Liver (tissue), 9 donors: ENCODE results near the gene PRM2. TPM values are rescaled to one million over a fixed set of nuclear protein-coding genes. Genes with fewer than 3 reads are reported as not detected.

Source experiments
- DNase-seq: peaks from one replicate; pipeline ENCODE4 v3.0.0-alpha.2; 2017; ENCODE audit warnings: low spot score
- H3K27ac ChIP-seq, 2 donors: one replicate each; pipeline ENCODE4 v1.7.0; 2013; ENCODE audit warnings: inconsistent platforms in 2 of 2, low read length in 2 of 2, control low read depth in 1 of 2, low read depth in 1 of 2, mild to moderate bottlenecking in 1 of 2
- H3K27me3 ChIP-seq, 4 donors: one replicate each; pipeline versions ENCODE4 v1.6.1 to v1.7.0; 2013; ENCODE audit warnings: low read length in 3 of 4, inconsistent platforms in 1 of 4, mild to moderate bottlenecking in 1 of 4, moderate library complexity in 1 of 4; ENCODE audit not compliant: control insufficient read depth in 4 of 4, insufficient read depth in 4 of 4
- H3K36me3 ChIP-seq, 4 donors: one replicate each; pipeline versions ENCODE4 v1.6.1 to v1.7.0; 2013; ENCODE audit warnings: low read length in 3 of 4, mild to moderate bottlenecking in 3 of 4, low read depth in 1 of 4, moderate library complexity in 1 of 4; ENCODE audit not compliant: control insufficient read depth in 4 of 4, insufficient read depth in 3 of 4
- H3K4me1 ChIP-seq, 4 donors: one replicate each; pipeline versions ENCODE4 v1.6.1 to v1.7.0; 2013; ENCODE audit warnings: low read length in 3 of 4, mild to moderate bottlenecking in 3 of 4, moderate library complexity in 1 of 4; ENCODE audit not compliant: control insufficient read depth in 4 of 4, insufficient read depth in 4 of 4
- H3K4me3 ChIP-seq, 3 donors: one replicate each; pipeline versions ENCODE4 v1.6.1 to v1.7.0; 2013; ENCODE audit warnings: low read length in 3 of 3, control low read depth in 1 of 3, low read depth in 1 of 3, mild to moderate bottlenecking in 1 of 3
- H3K9ac ChIP-seq, 2 donors: one replicate each; pipeline ENCODE4 v1.7.0; 2013; ENCODE audit warnings: low read length in 2 of 2, mild to moderate bottlenecking in 2 of 2, moderate library complexity in 2 of 2, control low read depth in 1 of 2, low read depth in 1 of 2
- H3K9me3 ChIP-seq, 4 donors: one replicate each; pipeline versions ENCODE4 v1.6.1 to v1.7.0; 2013; ENCODE audit warnings: low read length in 3 of 4; ENCODE audit not compliant: control insufficient read depth in 4 of 4
- ATF3 ChIP-seq: IDR thresholded peaks from 2 replicates; pipeline ENCODE4 v1.6.1; 2016; ENCODE audit warnings: antibody characterized with exemption
- CTCF ChIP-seq: fragments of 150-350 bp; IDR thresholded peaks from 2 replicates; pipeline ENCODE4 v1.5.1; 2017; ENCODE audit warnings: improper control_type of control experiment, low read depth, low read length; ENCODE audit not compliant: missing input control
- EGR1 ChIP-seq, 2 donors: IDR thresholded peaks; 2 replicates each; pipeline ENCODE4 v1.6.1; 2016 to 2018; ENCODE audit warnings: antibody characterized with exemption in 2 of 2, low read depth in 2 of 2
- FOXA1 ChIP-seq: IDR thresholded peaks from 2 replicates; pipeline ENCODE4 v1.6.1; 2016; ENCODE audit warnings: antibody characterized with exemption
- FOXA2 ChIP-seq: IDR thresholded peaks from 2 replicates; pipeline ENCODE4 v1.6.1; 2016; ENCODE audit warnings: antibody characterized with exemption
- GABPA ChIP-seq, 2 donors: IDR thresholded peaks in 1 of 2; conservative IDR thresholded peaks in 1 of 2; 2 replicates each; pipeline ENCODE4 v1.6.1; 2016; ENCODE audit warnings: antibody characterized with exemption in 2 of 2, mild to moderate bottlenecking in 1 of 2, moderate library complexity in 1 of 2
- HNF4A ChIP-seq, 2 donors: conservative IDR thresholded peaks; 2 replicates each; pipeline ENCODE4 v1.6.1; 2016; ENCODE audit warnings: antibody characterized with exemption in 2 of 2, mild to moderate bottlenecking in 2 of 2
- HNF4G ChIP-seq: IDR thresholded peaks from 2 replicates; pipeline ENCODE4 v1.6.1; 2016; ENCODE audit warnings: antibody characterized with exemption
- JUND ChIP-seq, 2 donors: IDR thresholded peaks; 2 replicates each; pipeline ENCODE4 v1.6.1; 2016; ENCODE audit warnings: antibody characterized with exemption in 2 of 2
- MAX ChIP-seq: IDR thresholded peaks from 2 replicates; pipeline ENCODE4 v1.6.1; 2016; ENCODE audit warnings: antibody characterized with exemption
- NR2F2 ChIP-seq: IDR thresholded peaks from 2 replicates; pipeline ENCODE4 v1.6.1; 2016; ENCODE audit warnings: antibody characterized with exemption
- RAD21 ChIP-seq, 2 donors: IDR thresholded peaks; 2 replicates each; pipeline ENCODE4 v1.6.1; 2016; ENCODE audit warnings: antibody characterized with exemption in 2 of 2, mild to moderate bottlenecking in 2 of 2
- REST ChIP-seq: IDR thresholded peaks from 2 replicates; pipeline ENCODE4 v1.6.1; 2016; ENCODE audit warnings: antibody characterized with exemption, mild to moderate bottlenecking
- RXRA ChIP-seq, 2 donors: IDR thresholded peaks; 2 replicates each; pipeline ENCODE4 v1.6.1; 2017 to 2018; ENCODE audit warnings: antibody characterized with exemption in 2 of 2, mild to moderate bottlenecking in 1 of 2
- SP1 ChIP-seq: IDR thresholded peaks from 2 replicates; pipeline ENCODE4 v1.6.1; 2018; ENCODE audit warnings: antibody characterized with exemption, mild to moderate bottlenecking
- TAF1 ChIP-seq: conservative IDR thresholded peaks from 2 replicates; pipeline ENCODE4 v1.6.1; 2016; ENCODE audit warnings: antibody characterized with exemption, mild to moderate bottlenecking
- YY1 ChIP-seq: IDR thresholded peaks from 2 replicates; pipeline ENCODE4 v1.6.1; 2016; ENCODE audit warnings: antibody characterized with exemption, mild to moderate bottlenecking
- ZBTB33 ChIP-seq: IDR thresholded peaks from 2 replicates; pipeline ENCODE4 v1.6.1; 2016; ENCODE audit warnings: antibody characterized with exemption
- WGBS: extraction: QIAGEN DNeasy Blood & Tissue Kit; methylation state at CpG from one replicate; pipeline ENCODE4 v1.1.7; 2013; 5-methylcytosine and 5-hydroxymethylcytosine counted together
- polyA plus RNA-seq, 2 donors: library from polyadenylated mRNA; stranded (reverse) in 1 of 2; unstranded in 1 of 2; fragments of 200-250 nt in 1 of 2; fragments of >200 nt in 1 of 2; fragmentation: Nextera tagmentation in 1 of 2; extraction: Ambion mirVana in 1 of 2; gene quantifications; one replicate each; pipeline versions ENCODE4 v1.2.1 to v1.2.3, GENCODE V29; 2013 to 2015
- total RNA-seq, 2 donors: library from RNA; depleted of rRNA; stranded (reverse); fragments of >200 nt; gene quantifications; one replicate each; pipeline ENCODE4 v1.2.3, GENCODE V29; 2014
- donor health status: healthy.
- donor health status: healthy.
- donor health status: healthy.
- donor health status: healthy.
- donor health status: healthy.

PRM2 gene
- total and polyA plus RNA-seq, 4 donors, result not detected

GRCh38 chr16:11245222-11245737 lies 31.0 kb downstream of the PRM2 start:
- TF ChIP-seq FOXA1 (no peak), YY1 (no peak), HNF4A (conservative IDR thresholded peaks at IDR 0.05) (peak; percentile 73 to 74), FOXA2 (peak; percentile 15), ATF3 (no peak), RXRA (IDR thresholded peaks at IDR 0.05) (peak; percentile 45 to 56)
- no peaks in the 10 kb centered on the region for H3K27me3 ChIP-seq
- no peak overlapping the region for H3K9ac ChIP-seq
- 71% methylated on average over 5 of the region's 5 CpGs for WGBS
- H3K9me3 ChIP-seq, result no peaks in the 10 kb centered on the region
- no peak overlapping the region for H3K4me3 ChIP-seq
- H3K27ac ChIP-seq, result no peak overlapping the region
- no peaks in the 10 kb centered on the region for H3K36me3 ChIP-seq
- H3K4me1 ChIP-seq, result peaks cover 4 to 14% (median 10%) of the 10 kb centered on the region in 4 donors
- DNase-seq, result no peak

DNA sequence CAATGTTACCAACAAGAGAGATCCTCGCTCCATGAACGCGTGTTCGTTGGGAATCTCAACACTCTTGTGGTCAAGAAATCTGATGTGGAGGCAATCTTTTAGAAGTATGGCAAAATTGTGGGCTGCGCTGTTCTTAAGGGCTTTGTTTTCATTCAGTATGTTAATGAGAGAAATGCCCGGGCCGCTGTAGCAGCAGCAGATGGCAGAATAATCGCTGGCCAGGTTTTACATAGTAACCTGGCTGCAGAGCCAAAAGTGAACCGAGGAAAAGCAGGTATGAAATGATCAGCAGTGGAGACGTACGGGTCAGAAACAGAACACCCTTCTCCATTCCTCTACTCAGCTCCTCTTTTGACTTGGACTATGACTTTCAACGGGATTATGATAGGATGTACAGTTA lies 33.6 kb downstream of the PRM2 start:
- Histone ChIP-seq H3K36me3 (no peaks in the 10 kb centered on the region), H3K9ac (no peak overlapping the region), H3K4me1 (peaks cover 4 to 14% (median 10%) of the 10 kb centered on the region in 4 donors), H3K4me3 (no peak overlapping the region), H3K27ac (no peak overlapping the region), H3K27me3 (no peaks in the 10 kb centered on the region), H3K9me3 (no peaks in the 10 kb centered on the region)
- TF ChIP-seq GABPA (IDR thresholded peaks at IDR 0.05 in 1 of 2, conservative IDR thresholded peaks at IDR 0.05 in 1 of 2) (no peak), FOXA1 (no peak), HNF4A (conservative IDR thresholded peaks at IDR 0.05) (no peak), MAX (no peak), YY1 (no peak), NR2F2 (no peak), HNF4G (no peak), RXRA (IDR thresholded peaks at IDR 0.05) (no peak), ATF3 (no peak), EGR1 (IDR thresholded peaks at IDR 0.05; ENCODE audit: low read depth in 2 of 2) (no peak), RAD21 (IDR thresholded peaks at IDR 0.05) (no peak), JUND (IDR thresholded peaks at IDR 0.05) (no peak), REST (no peak), SP1 (no peak), CTCF (no peak), TAF1 (no peak), FOXA2 (no peak), ZBTB33 (no peak)
- WGBS, result 88% methylated on average over 12 of the region's 12 CpGs
- no peak for DNase-seq
